Measurements from ENCODE around the gene TMEM50A. TPM values are rescaled to one million over a fixed set of nuclear protein-coding genes. Genes with fewer than 3 reads are reported as not detected.

Gene TMEM50A
- total RNA-seq, 1 donor from 2014 or later = 83.5 TPM

GRCh38 chr1:25349606-25350005, 11.5 kb downstream of the TMEM50A start:
- no peak overlapping the region for H3K4me3 Mint-ChIP-seq (ENCODE audit: unreplicated experiment)
- H3K27ac Mint-ChIP-seq (ENCODE audit: unreplicated experiment) = no peak overlapping the region
- no peak for DNase-seq
- H3K9me3 Mint-ChIP-seq (ENCODE audit: unreplicated experiment) = no peaks in the 10 kb centered on the region
- H3K27me3 Mint-ChIP-seq (ENCODE audit: unreplicated experiment) = no peaks in the 10 kb centered on the region
- no peaks in the 10 kb centered on the region for H3K36me3 Mint-ChIP-seq (ENCODE audit: unreplicated experiment)
- TF ChIP-seq CTCF (IDR thresholded peaks at IDR 0.05; ENCODE audit: partially characterized antibody, unreplicated experiment) = no peak
- H3K4me1 Mint-ChIP-seq (ENCODE audit: low read depth, unreplicated experiment) = no peaks in the 10 kb centered on the region

- no peak for TF ChIP-seq CTCF (IDR thresholded peaks at IDR 0.05; ENCODE audit: partially characterized antibody, unreplicated experiment)
- peaks cover 1% of the 10 kb centered on the region for H3K27me3 Mint-ChIP-seq (ENCODE audit: unreplicated experiment)
- no peak for DNase-seq
- H3K4me1 Mint-ChIP-seq (ENCODE audit: low read depth, unreplicated experiment) = no peaks in the 10 kb centered on the region
- no peak overlapping the region for H3K4me3 Mint-ChIP-seq (ENCODE audit: unreplicated experiment)
- H3K9me3 Mint-ChIP-seq (ENCODE audit: unreplicated experiment) = no peaks in the 10 kb centered on the region
- no peaks in the 10 kb centered on the region for H3K36me3 Mint-ChIP-seq (ENCODE audit: unreplicated experiment)
- no peak overlapping the region for H3K27ac Mint-ChIP-seq (ENCODE audit: unreplicated experiment)
Measured at GRCh38 chr1:25355841-25356395, 17.8 kb downstream of the TMEM50A start.

- Mint-ChIP-seq H3K36me3 (ENCODE audit: unreplicated experiment) (no peaks in the 10 kb centered on the region), H3K27me3 (ENCODE audit: unreplicated experiment) (peaks cover 1% of the 10 kb centered on the region), H3K4me3 (ENCODE audit: unreplicated experiment) (no peak overlapping the region), H3K27ac (ENCODE audit: unreplicated experiment) (no peak overlapping the region), H3K4me1 (ENCODE audit: low read depth, unreplicated experiment) (no peaks in the 10 kb centered on the region), H3K9me3 (ENCODE audit: unreplicated experiment) (no peaks in the 10 kb centered on the region)
- no peak for DNase-seq
- no peak for TF ChIP-seq CTCF (IDR thresholded peaks at IDR 0.05; ENCODE audit: partially characterized antibody, unreplicated experiment)
Measured at GRCh38 chr1:25356441-25356840, 18.3 kb downstream of the TMEM50A start.

DNA sequence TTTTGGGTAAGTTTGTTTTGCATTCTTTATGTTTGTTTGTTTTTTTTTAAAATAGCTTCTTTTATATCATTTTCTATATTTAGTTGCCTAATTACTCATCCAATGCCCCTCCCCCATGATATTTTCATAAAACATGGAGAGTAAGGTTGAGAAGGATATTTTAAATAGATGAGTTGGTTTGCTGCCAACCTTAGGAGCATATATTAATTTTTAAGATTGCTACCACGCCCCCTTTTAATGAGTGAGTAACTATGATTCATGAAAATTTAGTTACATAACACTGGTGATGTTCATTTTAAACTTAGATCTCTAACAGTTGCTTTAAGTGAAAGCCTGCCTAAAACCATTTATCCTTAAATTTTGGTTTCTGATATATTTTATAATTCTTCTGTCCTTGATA, 18.7 kb downstream of the TMEM50A start:
- Mint-ChIP-seq H3K4me1 (ENCODE audit: low read depth, unreplicated experiment) (no peaks in the 10 kb centered on the region), H3K9me3 (ENCODE audit: unreplicated experiment) (no peaks in the 10 kb centered on the region), H3K36me3 (ENCODE audit: unreplicated experiment) (no peaks in the 10 kb centered on the region), H3K27ac (ENCODE audit: unreplicated experiment) (no peak overlapping the region), H3K27me3 (ENCODE audit: unreplicated experiment) (peaks cover 1% of the 10 kb centered on the region), H3K4me3 (ENCODE audit: unreplicated experiment) (no peak overlapping the region)
- no peak for DNase-seq
- no peak for TF ChIP-seq CTCF (IDR thresholded peaks at IDR 0.05; ENCODE audit: partially characterized antibody, unreplicated experiment)

- H3K4me1 Mint-ChIP-seq (ENCODE audit: low read depth, unreplicated experiment) = no peaks in the 10 kb centered on the region
- H3K27me3 Mint-ChIP-seq (ENCODE audit: unreplicated experiment) = peaks cover 1% of the 10 kb centered on the region
- no peaks in the 10 kb centered on the region for H3K9me3 Mint-ChIP-seq (ENCODE audit: unreplicated experiment)
- no peaks in the 10 kb centered on the region for H3K36me3 Mint-ChIP-seq (ENCODE audit: unreplicated experiment)
- TF ChIP-seq CTCF (IDR thresholded peaks at IDR 0.05; ENCODE audit: partially characterized antibody, unreplicated experiment) = no peak
- no peak overlapping the region for H3K27ac Mint-ChIP-seq (ENCODE audit: unreplicated experiment)
- H3K4me3 Mint-ChIP-seq (ENCODE audit: unreplicated experiment) = no peak overlapping the region
- no peak for DNase-seq
Measured at GRCh38 chr1:25360596-25361581, 22.8 kb downstream of the TMEM50A start.
